ENCODE data around the gene LY6G6F.
A peak's percentile ranks its signal among the peaks of the same experiment; 100 is the strongest.

The LY6G6F gene

GRCh38 chr6:31706599-31706998 is at the start of gene LY6G6F:
TSS of gene LY6G6F (plus strand) at chr6:31706866. CDS start at chr6:31706907, 41 bp downstream.
- DNase-seq (ENCODE audit: extremely low spot score) = no peak
- ChIA-PET POLR2A (interaction anchor here (0.7 to 0.9 kb wide), 3 partner anchors 8 to 29 kb away, joined by 3 read pairs; partner anchors contain the start of gene LY6G6D), CTCF (no interaction called here)
- no peak for TF ChIP-seq TARDBP (IDR thresholded peaks at IDR 0.05)

GRCh38 chr6:31657406-31658157 is 49.1 kb upstream of the LY6G6F start:
- DNase-seq (ENCODE audit: extremely low spot score) = no peak
- TF ChIP-seq PKNOX1 (IDR thresholded peaks at IDR 0.05) = no peak
- TF ChIP-seq FOXK2 (IDR thresholded peaks at IDR 0.05) = no peak
- no peak for TF ChIP-seq ARNT (IDR thresholded peaks at IDR 0.05)
- TF ChIP-seq FOXM1 (IDR thresholded peaks at IDR 0.05; ENCODE audit: borderline replicate concordance) = no peak
- TF ChIP-seq LEF1 (IDR thresholded peaks at IDR 0.05; ENCODE audit: borderline replicate concordance) = no peak
- TF ChIP-seq FOXA1 (IDR thresholded peaks at IDR 0.05) = no peak
- TF ChIP-seq SUZ12 (IDR thresholded peaks at IDR 0.05) = no peak
- no peak for TF ChIP-seq BHLHE40 (IDR thresholded peaks at IDR 0.05; ENCODE audit: borderline replicate concordance)
- TF ChIP-seq NFRKB (IDR thresholded peaks at IDR 0.05) = no peak
- no peak for TF ChIP-seq ELF4 (IDR thresholded peaks at IDR 0.05)
- TF ChIP-seq TARDBP (IDR thresholded peaks at IDR 0.05) = no peak
- CTCF ChIA-PET = no interaction called here
- POLR2A ChIA-PET = no interaction called here

- no peak for TF ChIP-seq HDGF (IDR thresholded peaks at IDR 0.05; ENCODE audit: borderline replicate concordance)
- TF ChIP-seq BHLHE40 (IDR thresholded peaks at IDR 0.05; ENCODE audit: borderline replicate concordance) = no peak
- TF ChIP-seq LEF1 (IDR thresholded peaks at IDR 0.05; ENCODE audit: borderline replicate concordance) = no peak
- no peak for TF ChIP-seq PKNOX1 (IDR thresholded peaks at IDR 0.05)
- no peak for TF ChIP-seq NFRKB (IDR thresholded peaks at IDR 0.05)
- ChIA-PET CTCF (no interaction called here), POLR2A (no interaction called here)
- no peak for DNase-seq (ENCODE audit: extremely low spot score)
These were observed 48.4 kb upstream of the LY6G6F start for GRCh38 chr6:31658158-31658688.

GRCh38 chr6:31658983-31659648 is 47.5 kb upstream of the LY6G6F start:
- ChIA-PET CTCF (interaction anchor here (0.5 kb wide), 1 partner anchor 171 kb away, joined by 3 read pairs; no protein-coding TSS in a partner anchor), POLR2A (interaction anchor here (0.6 to 2.4 kb wide), 3 partner anchors 118 to 469 kb away, joined by 4 to 15 read pairs (median 4); partner anchors contain the start of genes ATF6B, DDX39B and NEU1)
- TF ChIP-seq ELF4 (IDR thresholded peaks at IDR 0.05) (no peak), FOXK2 (IDR thresholded peaks at IDR 0.05) (no peak), FOXM1 (IDR thresholded peaks at IDR 0.05; ENCODE audit: borderline replicate concordance) (0 out of 2 replicates have a peak, but pooled peaks have one; percentile 2), CTBP1 (IDR thresholded peaks at IDR 0.05; ENCODE audit: borderline replicate concordance) (no peak)
- no peak for DNase-seq (ENCODE audit: extremely low spot score)

GRCh38 chr6:31659649-31660380 is 46.9 kb upstream of the LY6G6F start:
- TF ChIP-seq CTBP1 (IDR thresholded peaks at IDR 0.05; ENCODE audit: borderline replicate concordance) (no peak), FOXK2 (IDR thresholded peaks at IDR 0.05) (no peak), FOXM1 (IDR thresholded peaks at IDR 0.05; ENCODE audit: borderline replicate concordance) (no peak), FOXA1 (IDR thresholded peaks at IDR 0.05) (no peak), SP1 (IDR thresholded peaks at IDR 0.05) (no peak), HDGF (IDR thresholded peaks at IDR 0.05; ENCODE audit: borderline replicate concordance) (no peak), NFRKB (IDR thresholded peaks at IDR 0.05) (no peak)
- POLR2A ChIA-PET = interaction anchor here (0.7 to 5.4 kb wide), 15 partner anchors 8 to 238 kb away, joined by 3 to 138 read pairs (median 5); partner anchors contain the start of genes BAG6, DDX39B, LSM2 and LY6G5C
- no peak for DNase-seq (ENCODE audit: extremely low spot score)
- CTCF ChIA-PET = interaction anchor here (0.9 kb wide), 1 partner anchor 8 kb away, joined by 4 read pairs; the partner anchor contains the start of gene BAG6

GRCh38 chr6:31660381-31661261 is 46.0 kb upstream of the LY6G6F start, which contains the start of gene C6orf47:
TSS of gene C6orf47 (minus strand) at chr6:31660778. CDS start at chr6:31659947, 831 bp downstream.
- TF ChIP-seq FOXM1 (IDR thresholded peaks at IDR 0.05; ENCODE audit: borderline replicate concordance) (no peak), ELF4 (IDR thresholded peaks at IDR 0.05) (peak; percentile 50), BHLHE40 (IDR thresholded peaks at IDR 0.05; ENCODE audit: borderline replicate concordance) (no peak)
- ChIA-PET CTCF (interaction anchor here (0.9 to 1.2 kb wide), 2 partner anchors 8 to 39 kb away, joined by 4 read pairs; partner anchors contain the start of gene BAG6), POLR2A (interaction anchor here (0.5 to 5.4 kb wide), 28 partner anchors 9 to 245 kb away, joined by 3 to 138 read pairs (median 4); partner anchors contain the start of genes ABHD16A, ATP6V1G2, BAG6 and DDX39B)
- DNase-seq (ENCODE audit: extremely low spot score) = peak; percentile 79

Data from HEK293T (cell line).